ENCODE data around the gene BAHD1. TPM values are rescaled to one million over a fixed set of nuclear protein-coding genes. Genes with fewer than 3 reads are reported as not detected.

Gene BAHD1
- total and polyA plus RNA-seq, 2 experiments from 2014 or later: 11.2 to 40.1 TPM

GRCh38 chr15:40479024-40479423, 38.3 kb downstream of the BAHD1 start:
- peaks cover 10% of the 10 kb centered on the region; the same call in 1 of the 2 replicates for H3K4me1 ChIP-seq (ENCODE audit: insufficient read depth)
- no peak overlapping the region for H3K4me3 Mint-ChIP-seq
- TF ChIP-seq NANOG (IDR thresholded peaks at IDR 0.05; ENCODE audit: borderline replicate concordance) (no peak), CTCF (conservative IDR thresholded peaks at IDR 0.05; ENCODE audit: low read depth in 2 of 2) (no peak), ZNF114 (CRISPR knock-in tag; IDR thresholded peaks at IDR 0.05) (no peak), EZH2phosphoT487 (IDR thresholded peaks at IDR 0.05; ENCODE audit: unreplicated experiment) (no peak), POLR2AphosphoS5 (IDR thresholded peaks at IDR 0.05; ENCODE audit: low read depth) (no peak), EZH2 (IDR thresholded peaks at IDR 0.05; ENCODE audit: low read depth, unreplicated experiment) (no peak), REST (IDR thresholded peaks at IDR 0.05; ENCODE audit: unreplicated experiment) (no peak), ZNF331 (CRISPR knock-in tag; IDR thresholded peaks at IDR 0.05; ENCODE audit: low read depth) (no peak), ETS1 (IDR thresholded peaks at IDR 0.05) (no peak), JUNB (IDR thresholded peaks at IDR 0.05; ENCODE audit: unreplicated experiment) (no peak), STAT1 (IDR thresholded peaks at IDR 0.05; ENCODE audit: unreplicated experiment) (no peak), CREB1 (CRISPR knock-in tag; IDR thresholded peaks at IDR 0.05; ENCODE audit: low read depth) (no peak), ZNF462 (CRISPR knock-in tag; IDR thresholded peaks at IDR 0.05) (no peak)
- no peak overlapping the region for H3K4me3 ChIP-seq
- no peak overlapping the region for H2AFZ ChIP-seq
- H3K27ac ChIP-seq (ENCODE audit: low read depth): no peak overlapping the region
- no peaks in the 10 kb centered on the region for H3K9me2 ChIP-seq (ENCODE audit: insufficient read depth)
- H3K27me3 ChIP-seq (ENCODE audit: insufficient read depth): no peaks in the 10 kb centered on the region
- peaks cover 27% of the 10 kb centered on the region for H3K4me1 Mint-ChIP-seq
- DNase-seq (ENCODE audit: low spot score): no peak
- no peak overlapping the region for H3K27ac Mint-ChIP-seq
- H3K9me3 Mint-ChIP-seq: no peaks in the 10 kb centered on the region
- no peaks in the 10 kb centered on the region for H4K20me1 ChIP-seq (replicated peaks; ENCODE audit: insufficient read depth)
- no peak for ATAC-seq
- H3K27me3 Mint-ChIP-seq (ENCODE audit: insufficient read depth, low read depth, poor library complexity): peaks cover 15% of the 10 kb centered on the region
- H3K79me2 ChIP-seq (replicated peaks; ENCODE audit: insufficient read depth): no peaks in the 10 kb centered on the region
- no peaks in the 10 kb centered on the region for H3F3A ChIP-seq (replicated peaks; ENCODE audit: low read depth)
- H3K36me3 Mint-ChIP-seq (ENCODE audit: low read depth): no peaks in the 10 kb centered on the region
- no peak overlapping the region for H3K4me2 ChIP-seq
- H3K36me3 ChIP-seq (ENCODE audit: insufficient read depth): no peaks in the 10 kb centered on the region

All from GM23338 (cell line).